HG02642 (cell line): ENCODE measurements around the gene CAMTA1.

Experiments used
- ATAC-seq: cut with Tn5 transposase; IDR thresholded peaks from one replicate; pipeline ENCODE4 v1.9.1; 2021; ENCODE audit warnings: mild to moderate bottlenecking; ENCODE audit not compliant: unreplicated experiment, poor library complexity

Gene CAMTA1

GRCh38 chr1:7438921-7439655 lies 653.8 kb downstream of the CAMTA1 start:
- no peak for ATAC-seq

- ATAC-seq = no peak
Measured at GRCh38 chr1:7440154-7440553, 654.9 kb downstream of the CAMTA1 start.

DNA sequence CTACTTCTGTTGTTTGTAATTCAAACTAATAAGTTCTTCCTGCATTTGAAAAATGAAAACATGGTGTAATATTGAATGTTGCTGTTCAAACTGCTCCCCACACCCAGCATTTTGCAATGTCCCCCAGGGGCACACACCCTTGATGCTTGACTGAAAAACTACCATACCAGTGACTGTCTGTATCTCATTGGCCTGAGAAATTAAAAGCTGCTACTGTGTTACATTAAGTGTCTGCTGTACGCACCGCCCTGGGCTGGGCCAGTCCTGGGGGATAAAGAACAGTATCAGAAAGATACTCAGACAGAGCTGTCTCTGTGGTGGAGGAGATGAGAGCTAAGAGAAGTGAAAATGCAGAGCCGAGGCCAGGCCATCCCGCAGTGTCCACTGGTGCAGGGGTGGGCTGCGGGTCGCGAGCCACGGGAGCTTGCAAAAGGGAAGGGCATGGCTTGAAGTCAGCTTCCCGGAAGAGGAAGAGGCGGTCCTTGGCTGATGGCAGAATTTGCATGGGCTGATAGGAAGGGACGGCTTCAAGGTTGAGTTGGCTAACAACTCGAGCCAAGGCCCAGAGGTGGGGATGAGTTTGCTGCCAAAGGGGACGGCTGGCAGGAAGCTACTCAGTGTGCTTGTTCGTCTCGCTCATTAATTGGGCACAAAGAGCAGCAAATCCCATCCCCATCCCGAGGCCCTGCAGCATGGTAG lies 656.0 kb downstream of the CAMTA1 start:
- ATAC-seq = no peak

GRCh38 chr1:7442036-7442435 lies 656.8 kb downstream of the CAMTA1 start:
- ATAC-seq = no peak

DNA sequence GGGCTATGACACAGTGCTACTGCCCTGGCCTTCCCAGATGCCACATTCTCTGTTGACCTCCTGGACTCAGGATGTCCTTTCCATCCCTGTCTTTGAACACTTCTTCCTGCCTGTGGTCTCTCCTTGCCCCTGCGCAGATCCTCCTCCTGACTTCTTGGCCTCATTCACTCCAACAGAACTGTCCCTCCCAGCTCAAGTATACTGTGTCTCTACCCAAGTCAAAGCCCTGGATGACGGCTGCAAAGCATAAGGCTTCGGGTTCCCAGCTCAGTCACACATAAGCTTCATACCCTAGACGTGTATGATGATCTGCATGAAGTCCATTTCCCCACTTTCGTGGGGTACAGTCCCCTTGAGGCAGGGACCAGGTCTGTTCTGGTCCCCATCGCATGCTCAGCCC lies 657.7 kb downstream of the CAMTA1 start:
- no peak for ATAC-seq

- ATAC-seq = no peak
Measured at GRCh38 chr1:7444363-7444762, 659.1 kb downstream of the CAMTA1 start.

GRCh38 chr1:7447093-7447492 lies 661.8 kb downstream of the CAMTA1 start:
- ATAC-seq = no peak

- ATAC-seq = no peak
Measured at GRCh38 chr1:7447736-7448135, 662.5 kb downstream of the CAMTA1 start.

DNA sequence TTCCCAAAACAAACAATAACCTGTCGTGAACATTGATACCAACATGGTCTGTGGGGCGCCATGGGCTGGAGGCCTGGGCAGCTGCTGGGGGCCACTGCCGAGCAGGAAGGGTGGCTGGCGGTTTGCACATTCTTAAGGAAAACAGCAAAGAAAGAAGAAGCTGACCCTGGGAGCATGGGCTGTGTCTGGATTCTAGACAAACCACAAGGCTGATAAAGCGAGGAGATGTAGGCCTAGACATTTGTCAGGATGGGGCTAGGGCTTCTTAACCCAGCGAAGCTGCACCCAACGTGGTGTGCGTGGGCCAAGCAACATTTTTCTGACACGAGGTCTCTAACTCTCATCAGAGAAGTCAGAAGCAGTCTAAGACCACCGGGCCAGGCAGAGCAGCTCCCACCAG lies 663.7 kb downstream of the CAMTA1 start:
- ATAC-seq = no peak

DNA sequence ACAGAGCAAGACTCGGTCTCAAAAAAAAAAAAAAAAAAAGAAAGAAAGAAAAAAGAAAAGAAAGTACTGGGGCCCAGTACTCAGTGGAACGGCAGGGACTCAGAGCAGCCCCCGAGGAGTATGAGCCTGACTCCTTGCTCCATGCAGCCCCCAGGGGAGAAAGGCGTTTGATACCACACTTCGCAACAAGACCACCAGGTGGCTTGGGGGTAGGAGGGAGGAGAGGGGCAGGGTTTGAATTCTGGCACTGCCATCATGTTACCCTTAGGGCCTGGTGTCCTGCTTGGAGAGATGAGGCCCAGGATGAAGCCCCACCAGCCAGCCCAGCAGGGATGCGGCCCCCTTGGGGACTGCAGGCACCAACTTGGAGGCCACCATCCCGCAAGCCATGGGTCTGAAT lies 664.5 kb downstream of the CAMTA1 start:
- no peak for ATAC-seq

GRCh38 chr1:7450838-7451237 lies 665.6 kb downstream of the CAMTA1 start:
- ATAC-seq = no peak

GRCh38 chr1:7453038-7453437 lies 667.8 kb downstream of the CAMTA1 start:
- no peak for ATAC-seq

DNA sequence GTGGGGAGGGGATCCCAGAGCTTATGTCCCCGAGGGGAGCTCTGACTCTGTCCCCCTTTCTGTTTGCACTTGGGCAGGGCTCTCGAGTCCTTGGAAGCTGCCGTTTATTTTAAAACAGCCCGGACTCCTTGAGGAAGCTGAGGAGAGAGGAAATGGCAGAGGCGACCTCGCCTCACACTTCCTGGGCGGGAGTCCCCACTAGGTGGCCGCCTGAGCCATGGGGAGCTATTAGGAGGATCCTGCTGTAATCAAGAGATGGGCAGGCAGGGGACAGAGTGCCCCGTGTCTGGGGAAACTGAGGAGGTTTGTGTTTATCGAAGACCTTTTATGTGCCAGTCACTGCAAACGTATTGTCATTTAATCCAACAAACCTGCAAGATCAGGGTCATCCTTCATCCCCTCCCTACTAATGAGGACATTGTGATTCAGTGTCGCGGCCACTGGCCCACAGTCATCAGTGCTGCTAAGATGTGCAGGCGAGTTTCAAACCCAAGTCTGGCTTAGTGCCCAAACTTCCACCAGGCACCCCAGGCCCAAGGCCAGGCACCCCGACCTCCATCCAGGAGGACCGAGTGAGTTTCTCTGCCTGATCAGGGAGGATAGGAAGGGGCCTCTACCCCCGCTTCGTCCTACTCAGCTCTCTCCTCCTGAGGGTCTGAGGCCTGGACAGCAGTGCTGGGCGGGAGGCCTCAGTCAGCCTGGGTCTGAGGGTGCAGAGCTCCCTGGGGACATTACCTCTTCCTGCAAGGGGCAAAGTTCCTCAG lies 669.0 kb downstream of the CAMTA1 start:
- ATAC-seq = no peak

DNA sequence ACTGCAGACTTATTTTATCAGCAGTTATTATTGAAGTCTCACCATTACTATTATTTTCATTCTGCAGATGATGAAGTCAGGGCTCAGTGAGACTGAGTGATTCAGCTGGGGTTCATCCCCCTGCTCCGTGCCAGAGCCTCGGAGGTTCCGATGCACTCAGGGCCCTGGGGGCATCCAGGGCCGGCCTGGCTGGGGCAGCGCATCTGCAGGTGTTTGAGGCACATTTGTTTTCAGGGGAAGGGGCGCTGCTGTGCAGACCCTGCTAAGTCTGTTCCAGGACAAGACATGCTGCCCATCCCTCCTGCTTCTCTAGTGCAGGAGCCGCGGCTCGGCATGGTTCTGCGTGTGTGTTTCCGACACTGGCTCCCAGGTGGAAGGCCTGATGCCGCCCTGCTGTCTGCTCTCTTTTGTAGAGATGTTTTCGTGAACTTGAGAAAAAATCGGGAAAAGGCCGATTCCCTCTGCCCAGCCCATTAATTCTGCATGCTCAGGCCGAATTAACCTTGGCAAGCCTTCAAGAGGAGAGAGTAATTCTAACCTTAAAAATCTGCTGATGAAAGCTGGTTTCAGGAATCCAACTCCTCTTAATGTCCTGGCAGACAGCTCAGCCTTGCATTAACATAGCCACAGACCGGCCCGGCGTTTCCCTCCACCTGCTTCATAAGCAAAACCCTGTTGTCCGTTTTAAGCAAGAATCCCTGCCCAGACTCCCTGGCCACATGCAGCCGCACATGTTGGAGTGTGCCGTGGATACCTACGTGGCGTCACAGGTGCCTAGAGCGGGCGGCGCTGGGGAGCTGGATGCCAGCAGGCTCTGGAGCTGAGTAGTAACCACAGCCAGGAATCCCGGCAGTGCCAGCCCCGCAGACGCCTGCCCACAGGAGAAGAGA lies 669.9 kb downstream of the CAMTA1 start:
- ATAC-seq = no peak

GRCh38 chr1:7455796-7456721 lies 670.8 kb downstream of the CAMTA1 start:
- ATAC-seq = no peak

DNA sequence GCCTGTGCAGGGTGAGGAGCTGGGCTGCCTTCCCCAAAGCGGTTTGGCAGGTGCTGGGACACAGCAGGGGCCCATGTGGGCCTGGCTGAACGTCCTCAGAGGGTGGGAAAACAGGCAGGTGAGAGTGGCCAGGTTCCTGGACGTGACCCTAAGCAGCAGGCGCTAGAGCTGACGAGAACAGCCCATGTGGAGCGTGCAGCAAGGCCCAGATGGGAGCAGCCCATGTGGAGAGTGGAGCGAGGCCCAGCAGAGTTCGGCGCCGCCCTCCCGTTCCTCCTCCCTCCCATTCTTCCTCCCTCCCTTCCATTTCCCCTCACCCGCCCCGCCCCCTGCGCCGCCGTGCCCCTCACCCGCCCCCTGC lies 671.4 kb downstream of the CAMTA1 start:
- no peak for ATAC-seq

DNA sequence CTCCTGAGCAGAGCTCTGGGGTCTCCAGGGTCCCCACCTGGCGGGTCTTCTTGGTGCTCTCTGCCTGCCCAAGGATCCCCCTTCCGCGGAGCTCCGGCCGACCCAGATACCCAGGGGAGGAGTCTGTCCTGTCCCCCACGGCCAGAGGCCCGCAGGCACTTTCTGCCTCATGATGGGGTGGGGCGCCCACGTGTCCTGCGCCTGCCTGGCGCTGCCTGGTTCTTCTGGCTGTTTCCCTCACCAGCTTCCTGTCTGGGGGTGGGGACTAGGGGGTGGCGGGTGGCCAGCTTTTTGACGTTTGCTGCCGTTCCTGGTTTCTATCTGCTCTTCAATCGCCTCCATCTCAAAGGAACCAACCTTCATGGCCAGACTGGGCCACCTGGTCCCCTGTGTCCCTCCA lies 672.6 kb downstream of the CAMTA1 start:
- no peak for ATAC-seq

DNA sequence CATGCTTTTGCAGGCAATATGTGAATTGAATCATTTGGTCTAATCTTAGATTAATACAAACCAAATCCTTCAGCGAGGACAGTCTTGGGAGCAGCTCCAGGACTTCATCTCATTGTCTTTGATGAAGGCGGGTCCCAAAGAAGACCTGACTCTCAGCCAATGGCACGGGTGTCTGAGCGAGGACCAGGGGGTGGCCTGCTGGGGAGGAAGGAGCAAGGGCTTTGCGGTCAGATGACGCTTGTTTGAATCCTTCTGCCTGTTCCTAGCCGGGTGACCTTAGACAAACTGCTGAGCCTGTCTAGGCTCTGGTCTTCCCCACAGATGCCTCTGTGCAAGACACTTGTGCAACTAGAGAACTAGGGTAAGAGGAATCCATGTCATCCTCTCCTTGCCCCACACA lies 673.7 kb downstream of the CAMTA1 start:
- ATAC-seq = no peak

DNA sequence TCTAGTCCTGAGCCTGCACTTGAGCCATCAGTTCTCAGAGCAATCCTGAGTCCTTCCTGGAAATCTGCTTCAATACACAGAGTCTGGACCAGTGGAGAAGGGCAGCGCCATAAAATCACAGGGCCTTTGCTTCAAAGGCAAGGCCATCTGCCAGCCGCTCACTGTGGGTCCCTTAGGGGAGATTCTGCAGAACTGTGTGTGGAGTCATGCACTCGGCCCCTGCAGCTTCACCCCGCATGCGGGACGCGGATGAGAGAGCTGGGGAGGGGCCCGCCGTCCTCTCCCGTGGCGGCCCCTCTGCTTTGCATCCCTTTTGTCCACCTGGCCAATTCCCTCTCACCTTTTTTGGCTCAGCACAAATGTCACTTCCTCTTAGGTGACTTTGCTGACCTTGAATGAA lies 674.7 kb downstream of the CAMTA1 start:
- ATAC-seq = no peak
